Measurements from ENCODE around the gene TRIP4. TPM values are rescaled to one million over a fixed set of nuclear protein-coding genes. Genes with fewer than 3 reads are reported as not detected.
"Not testable (repeated sequence)": the region's sequence is repeated elsewhere in the genome, so short reads cannot be mapped to it uniquely, and the experiment has no call there.

TRIP4 gene
- total RNA-seq, 1 experiment from 2014 or later, result 18.3 TPM

GRCh38 chr15:64493641-64494040 lies 106.0 kb downstream of the TRIP4 start:
- Histone ChIP-seq H3K4me3 (replicated peaks in 1 of 2; ENCODE audit: low read depth in 1 of 2, low read length in 2 of 2) (no peak overlapping the region), H2AFZ (ENCODE audit: low read depth, low read length, poor library complexity, severe bottlenecking) (no peak overlapping the region), H3K9ac (ENCODE audit: low read length) (no peak overlapping the region), H3K4me2 (ENCODE audit: low read length) (no peak overlapping the region), H3K36me3 (ENCODE audit: control insufficient read depth in 1 of 2, insufficient read depth in 2 of 2, low read length in 2 of 2) (peaks cover 0 to 3% of the 10 kb centered on the region in 2 experiments; a peak in 2 of 4 replicates), H3K4me1 (ENCODE audit: control insufficient read depth in 1 of 2, insufficient read depth in 2 of 2, low read length in 2 of 2) (no peaks in the 10 kb centered on the region), H3K27ac (ENCODE audit: low read depth, low read length) (no peak overlapping the region), H3K79me2 (ENCODE audit: insufficient read depth, low read length) (peaks cover 11% of the 10 kb centered on the region; the same call in 1 of the 2 replicates), H3K9me3 (ENCODE audit: control insufficient read depth in 1 of 2, insufficient read depth in 1 of 2, low read depth in 1 of 2, low read length in 2 of 2) (no peaks in the 10 kb centered on the region), H3K9me2 (ENCODE audit: insufficient read depth) (no peaks in the 10 kb centered on the region), H4K20me1 (ENCODE audit: insufficient read depth) (no peaks in the 10 kb centered on the region), H3K27me3 (ENCODE audit: insufficient read depth, low read length) (no peaks in the 10 kb centered on the region)
- ATAC-seq (no peak), DNase-seq (ENCODE audit: low read depth, low spot score) (no peak)
- RAD21 ChIA-PET (ENCODE audit: low non-redundant PET in 1 of 2, low total read pairs in 2 of 2, uncharacterized antibody in 2 of 2, unreplicated experiment in 2 of 2), result no interaction called here
- CTCF ChIA-PET, result no interaction called here
- BruUV-seq (replicated peaks), result no TSS peak
- intact Hi-C loops (cut with micrococcal nuclease), result no loop called here
- POLR2A ChIA-PET, result no interaction called here
- TF ChIP-seq POLR2A (IDR thresholded peaks at IDR 0.05; ENCODE audit: borderline replicate concordance, extremely low read depth, insufficient read depth, insufficient read length) (no peak), JUND (IDR thresholded peaks at IDR 0.05) (no peak), EGR1 (IDR thresholded peaks at IDR 0.05; ENCODE audit: low read depth) (no peak), ZNF274 (IDR thresholded peaks at IDR 0.05; ENCODE audit: low read depth, low read length) (no peak), POLR2AphosphoS5 (IDR thresholded peaks at IDR 0.05; ENCODE audit: low read depth, low read length) (no peak), EZH2 (IDR thresholded peaks at IDR 0.05) (no peak), ZBTB33 (IDR thresholded peaks at IDR 0.05; ENCODE audit: extremely low read depth, insufficient replicate concordance, low read length) (no peak), ATF3 (IDR thresholded peaks at IDR 0.05) (no peak), CTCF (IDR thresholded peaks at IDR 0.05 in 2 of 3, conservative IDR thresholded peaks at IDR 0.05 in 1 of 3; ENCODE audit: borderline replicate concordance in 1 of 3, insufficient read depth in 1 of 3, low read depth in 2 of 3, low read length in 2 of 3) (no peak)
- TF ChIP-seq, protein P1, sequence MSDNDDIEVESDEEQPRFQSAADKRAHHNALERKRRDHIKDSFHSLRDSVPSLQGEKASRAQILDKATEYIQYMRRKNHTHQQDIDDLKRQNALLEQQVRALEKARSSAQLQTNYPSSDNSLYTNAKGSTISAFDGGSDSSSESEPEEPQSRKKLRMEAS (IDR thresholded peaks at IDR 0.05), result no peak

DNA sequence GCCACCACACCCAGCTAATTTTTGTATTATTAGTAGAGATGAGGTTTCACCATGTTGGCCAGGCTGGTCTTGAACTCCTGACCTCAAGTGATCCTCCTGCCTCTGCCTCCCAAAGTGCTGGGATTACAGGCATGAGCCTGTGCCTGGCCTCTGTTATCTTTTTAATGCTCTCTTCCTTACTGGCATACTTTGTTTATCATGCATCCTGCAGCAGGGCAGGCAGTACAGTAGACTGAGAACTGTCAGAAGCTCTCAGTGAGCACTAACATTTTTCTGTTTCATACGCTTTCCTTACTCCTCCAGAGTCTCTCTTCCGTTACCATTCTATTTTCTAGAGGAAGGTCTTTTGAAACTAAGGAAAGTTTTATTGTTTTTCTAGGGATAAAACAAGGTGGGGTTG lies 108.3 kb downstream of the TRIP4 start:
- H3K9me2 ChIP-seq (ENCODE audit: insufficient read depth); H3K79me2 ChIP-seq (ENCODE audit: insufficient read depth, low read length); H2AFZ ChIP-seq (ENCODE audit: low read depth, low read length, poor library complexity, severe bottlenecking); RAD21 ChIA-PET (ENCODE audit: low non-redundant PET in 1 of 2, low total read pairs in 2 of 2, uncharacterized antibody in 2 of 2, unreplicated experiment in 2 of 2); POLR2A ChIA-PET; H4K20me1 ChIP-seq (ENCODE audit: insufficient read depth); ATAC-seq; H3K4me2 ChIP-seq (ENCODE audit: low read length); H3K4me3 ChIP-seq (replicated peaks in 1 of 2; ENCODE audit: low read depth in 1 of 2, low read length in 2 of 2); CTCF ChIA-PET; intact Hi-C loops (cut with micrococcal nuclease); H3K4me1 ChIP-seq (ENCODE audit: control insufficient read depth in 1 of 2, insufficient read depth in 2 of 2, low read length in 2 of 2); H3K27ac ChIP-seq (ENCODE audit: low read depth, low read length); H3K9me3 ChIP-seq (ENCODE audit: control insufficient read depth in 1 of 2, insufficient read depth in 1 of 2, low read depth in 1 of 2, low read length in 2 of 2); BruUV-seq (replicated peaks); H3K9ac ChIP-seq (ENCODE audit: low read length); H3K27me3 ChIP-seq (ENCODE audit: insufficient read depth, low read length); DNase-seq (ENCODE audit: low read depth, low spot score): not testable (repeated sequence)
- H3K36me3 ChIP-seq (ENCODE audit: control insufficient read depth in 1 of 2, insufficient read depth in 2 of 2, low read length in 2 of 2), result peaks cover 9 to 15% of the 10 kb centered on the region in 2 experiments; a peak in 3 of 4 replicates

Measured in HCT116 (cell line).